HG03045 (cell line): ENCODE results near the gene IRF2BP1.
"Not testable (repeated sequence)": the region's sequence is repeated elsewhere in the genome, so short reads cannot be mapped to it uniquely, and the experiment has no call there.

ENCODE experiments used
- ATAC-seq: cut with Tn5 transposase; IDR thresholded peaks from one replicate; pipeline ENCODE4 v1.9.1; 2021; ENCODE audit warnings: mild to moderate bottlenecking, moderate library complexity; ENCODE audit not compliant: unreplicated experiment

The IRF2BP1 gene

GRCh38 chr19:45882652-45883585 lies 3.0 kb downstream of the IRF2BP1 start:
- ATAC-seq, result peak; percentile 29

- no peak for ATAC-seq
Observed at GRCh38 chr19:45881909-45882528, 3.9 kb downstream of the IRF2BP1 start.

- ATAC-seq, result no peak
Observed at GRCh38 chr19:45881082-45881908, 4.6 kb downstream of the IRF2BP1 start.

- no peak for ATAC-seq
Observed at GRCh38 chr19:45879971-45880370, 6.0 kb downstream of the IRF2BP1 start.

GRCh38 chr19:45879055-45879454 lies 6.9 kb downstream of the IRF2BP1 start:
- no peak for ATAC-seq

GRCh38 chr19:45878043-45878794 lies 7.7 kb downstream of the IRF2BP1 start:
- no peak for ATAC-seq

GRCh38 chr19:45876411-45877197 lies 9.3 kb downstream of the IRF2BP1 start:
- no peak for ATAC-seq

- no peak for ATAC-seq
Observed at GRCh38 chr19:45876161-45876410, 9.9 kb downstream of the IRF2BP1 start.

- ATAC-seq, result no peak
Observed at GRCh38 chr19:45874620-45874966, 11.3 kb downstream of the IRF2BP1 start.

GRCh38 chr19:45873219-45873772 lies 12.6 kb downstream of the IRF2BP1 start:
- no peak for ATAC-seq

GRCh38 chr19:45872095-45872919 lies 13.6 kb downstream of the IRF2BP1 start:
- no peak for ATAC-seq

- no peak for ATAC-seq
Observed at GRCh38 chr19:45870798-45871197, 15.1 kb downstream of the IRF2BP1 start.

GRCh38 chr19:45867241-45867640 lies 18.7 kb downstream of the IRF2BP1 start:
- ATAC-seq, result not testable (repeated sequence)

- no peak for ATAC-seq
Observed at GRCh38 chr19:45866400-45867176, 19.4 kb downstream of the IRF2BP1 start.

- ATAC-seq, result no peak
Observed at GRCh38 chr19:45865269-45865948, 20.5 kb downstream of the IRF2BP1 start.

- ATAC-seq, result no peak
Observed at GRCh38 chr19:45864629-45865082, 21.3 kb downstream of the IRF2BP1 start.

- no peak for ATAC-seq
Observed at GRCh38 chr19:45863840-45864628, 21.9 kb downstream of the IRF2BP1 start, which contains the start of gene FOXA3. Gene FOXA3 (plus strand): TSS chr19:45864326. CDS start chr19:45864457, 131 bp downstream.
